ENCODE data around the gene ZNF28. TPM values are rescaled to one million over a fixed set of nuclear protein-coding genes. Genes with fewer than 3 reads are reported as not detected.
"Not testable (repeated sequence)": the region's sequence is repeated elsewhere in the genome, so short reads cannot be mapped to it uniquely, and the experiment has no call there.

Gene ZNF28
- 36.2 and 66.7 TPM in 2 replicates for total RNA-seq (2014; rRNA removed; shearing (Covaris generic); ENCODE audit: low replicate concordance)

DNA sequence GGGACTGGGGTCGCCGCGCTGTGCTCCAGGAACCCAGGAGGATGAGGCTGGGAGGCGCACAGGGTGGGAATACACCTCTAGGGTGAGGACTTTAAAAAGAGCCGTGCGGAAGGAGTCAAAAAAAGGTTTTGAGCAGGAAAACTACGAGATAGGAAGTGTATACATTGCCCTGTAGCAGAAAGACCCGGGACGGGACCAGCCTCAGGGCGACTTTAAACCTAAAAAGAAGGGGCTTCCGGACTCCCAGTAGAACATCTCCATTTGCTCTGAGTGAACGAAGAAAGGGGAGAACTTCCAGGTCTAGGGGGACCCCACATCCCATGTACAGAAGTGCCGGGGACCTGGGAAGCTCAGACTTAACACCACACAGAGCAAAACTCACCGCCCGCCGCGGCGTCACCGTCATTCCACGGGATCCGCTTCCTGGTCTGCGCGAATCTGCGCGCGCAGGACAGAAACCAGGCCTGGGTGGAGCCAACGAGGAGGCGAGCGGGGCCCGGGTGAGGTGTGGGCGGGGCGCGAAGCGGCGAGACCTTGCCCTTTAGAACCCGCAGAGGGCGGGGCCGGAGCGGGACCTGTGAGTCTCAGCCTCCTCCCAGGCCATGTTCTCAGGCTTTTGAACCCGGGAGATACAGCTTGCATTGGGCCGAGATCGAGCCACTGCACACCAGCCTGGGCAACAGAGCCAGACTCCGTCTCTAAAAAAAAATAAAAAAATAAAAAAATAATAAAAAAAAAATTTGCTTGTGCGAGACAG lies at the start of gene ZNF28:
Gene ZNF28 (minus strand): TSS at position 430 of the 757 bp plus-strand sequence. CDS start 3,675 bp downstream, outside the sequence.
- peak; percentile 87 for DNase-seq
- peaks cover 18% of the 10 kb centered on the region for H3K36me3 ChIP-seq (ENCODE audit: insufficient read depth, low read length)
- not testable (repeated sequence) for H4K20me1 ChIP-seq (ENCODE audit: insufficient read depth, low read depth, low read length); H3K27ac ChIP-seq (ENCODE audit: low read length); H3K9me3 ChIP-seq (ENCODE audit: low read length); H3K27me3 ChIP-seq (ENCODE audit: low read length); H3K9me2 ChIP-seq (replicated peaks; ENCODE audit: insufficient read depth, low read length); H3K4me1 ChIP-seq (ENCODE audit: low read length)
- peak within 1 kb of the TSS; percentile 80 for H3K4me2 ChIP-seq (ENCODE audit: low read depth, low read length, poor library complexity, severe bottlenecking)
- H3K9ac ChIP-seq (ENCODE audit: low read length), result peak within 1 kb of the TSS; percentile 75
- H3K4me3 ChIP-seq (ENCODE audit: low read length), result peak within 1 kb of the TSS; percentile 74
- H2AFZ ChIP-seq (ENCODE audit: low read length), result peak within 1 kb of the TSS; percentile 83; the same call in 1 of the 2 replicates
- H3K79me2 ChIP-seq (ENCODE audit: low read length), result peaks cover 33% of the 10 kb centered on the region

DNA sequence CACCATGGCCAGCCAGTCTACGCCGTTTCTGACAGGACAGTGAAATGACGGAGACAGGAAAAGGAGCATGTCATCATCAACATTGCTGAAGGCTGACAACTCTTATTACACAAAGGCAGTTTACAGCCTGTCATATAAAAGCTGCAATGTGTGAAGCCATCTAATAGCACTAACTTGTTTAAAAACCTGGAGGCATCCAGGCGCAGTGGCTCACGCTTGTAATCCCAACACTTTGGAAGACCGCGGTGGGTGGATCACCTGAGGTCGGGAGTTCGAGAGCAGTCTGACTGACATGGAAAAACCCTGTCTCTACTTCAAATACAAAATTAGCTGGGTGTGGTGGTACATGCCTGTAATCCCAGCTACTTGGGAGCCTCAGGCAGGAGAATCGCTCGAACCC lies 46.6 kb upstream of the ZNF28 start:
- H3K4me1 ChIP-seq (ENCODE audit: low read length); H3K4me2 ChIP-seq (ENCODE audit: low read depth, low read length, poor library complexity, severe bottlenecking): not testable (repeated sequence)

DNA sequence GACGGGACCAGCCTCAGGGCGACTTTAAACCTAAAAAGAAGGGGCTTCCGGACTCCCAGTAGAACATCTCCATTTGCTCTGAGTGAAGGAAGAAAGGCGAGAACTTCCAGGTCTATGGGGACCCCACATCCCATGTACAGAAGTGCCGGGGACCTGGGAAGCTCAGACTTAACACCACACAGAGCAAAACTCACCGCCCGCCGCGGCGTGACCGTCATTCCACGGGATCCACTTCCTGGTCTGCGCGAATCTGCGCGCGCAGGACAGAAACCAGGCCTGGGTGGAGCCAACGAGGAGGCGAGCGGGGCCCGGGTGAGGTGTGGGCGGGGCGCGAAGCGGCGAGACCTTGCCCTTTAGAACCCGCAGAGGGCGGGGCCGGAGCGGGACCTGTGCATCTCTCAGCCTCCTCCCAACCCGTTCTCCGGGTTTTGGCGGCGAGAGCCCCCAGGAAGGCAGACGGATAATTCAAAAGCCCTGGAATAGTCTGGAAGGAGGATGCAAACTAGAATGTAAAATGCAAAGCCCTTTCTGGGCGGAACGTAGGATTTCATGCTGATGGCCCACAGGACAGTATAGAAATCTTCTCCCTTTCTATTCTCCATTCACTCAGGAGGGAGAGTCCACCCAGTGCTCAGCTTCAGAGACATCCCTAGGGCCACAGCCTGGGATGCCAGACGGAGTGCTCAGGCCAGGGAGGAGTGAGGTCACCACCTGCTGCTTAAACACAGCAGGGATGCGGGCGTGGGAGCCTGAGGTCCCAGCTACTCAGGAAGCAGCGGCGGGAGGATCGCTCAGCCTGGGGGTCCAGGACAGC lies 36.2 kb upstream of the ZNF28 start, which contains the start of gene ZNF468:
Gene ZNF468 (minus strand): TSS at position 242 of the 814 bp plus-strand sequence. CDS start 3,347 bp downstream, outside the sequence.
- not testable (repeated sequence) for H3K9me2 ChIP-seq (replicated peaks; ENCODE audit: insufficient read depth, low read length); H3K27me3 ChIP-seq (ENCODE audit: low read length); H3K9me3 ChIP-seq (ENCODE audit: low read length); H3K4me1 ChIP-seq (ENCODE audit: low read length); H4K20me1 ChIP-seq (ENCODE audit: insufficient read depth, low read depth, low read length)
- H3K79me2 ChIP-seq (ENCODE audit: low read length), result peaks cover 34% of the 10 kb centered on the region
- H3K4me2 ChIP-seq (ENCODE audit: low read depth, low read length, poor library complexity, severe bottlenecking), result peak within 1 kb of the TSS; percentile 82
- DNase-seq, result peak; percentile 88
- H3K9ac ChIP-seq (ENCODE audit: low read length), result peak within 1 kb of the TSS; percentile 88
- peak within 1 kb of the TSS; percentile 100 for H2AFZ ChIP-seq (ENCODE audit: low read length)
- peaks cover 30% of the 10 kb centered on the region for H3K36me3 ChIP-seq (ENCODE audit: insufficient read depth, low read length)
- H3K27ac ChIP-seq (ENCODE audit: low read length), result peak within 1 kb of the TSS; percentile 27; the same call in 1 of the 2 replicates
- peak within 1 kb of the TSS; percentile 90 for H3K4me3 ChIP-seq (ENCODE audit: low read length)

More for the DNA sequence above, 46.6 kb upstream of the ZNF28 start:
- not testable (repeated sequence) for H3K79me2 ChIP-seq (ENCODE audit: low read length); H3K9ac ChIP-seq (ENCODE audit: low read length); H3K36me3 ChIP-seq (ENCODE audit: insufficient read depth, low read length); DNase-seq; H3K9me2 ChIP-seq (replicated peaks; ENCODE audit: insufficient read depth, low read length); H3K9me3 ChIP-seq (ENCODE audit: low read length); H3K27me3 ChIP-seq (ENCODE audit: low read length); H4K20me1 ChIP-seq (ENCODE audit: insufficient read depth, low read depth, low read length); H3K4me3 ChIP-seq (ENCODE audit: low read length); H3K27ac ChIP-seq (ENCODE audit: low read length); H2AFZ ChIP-seq (ENCODE audit: low read length)

DNA sequence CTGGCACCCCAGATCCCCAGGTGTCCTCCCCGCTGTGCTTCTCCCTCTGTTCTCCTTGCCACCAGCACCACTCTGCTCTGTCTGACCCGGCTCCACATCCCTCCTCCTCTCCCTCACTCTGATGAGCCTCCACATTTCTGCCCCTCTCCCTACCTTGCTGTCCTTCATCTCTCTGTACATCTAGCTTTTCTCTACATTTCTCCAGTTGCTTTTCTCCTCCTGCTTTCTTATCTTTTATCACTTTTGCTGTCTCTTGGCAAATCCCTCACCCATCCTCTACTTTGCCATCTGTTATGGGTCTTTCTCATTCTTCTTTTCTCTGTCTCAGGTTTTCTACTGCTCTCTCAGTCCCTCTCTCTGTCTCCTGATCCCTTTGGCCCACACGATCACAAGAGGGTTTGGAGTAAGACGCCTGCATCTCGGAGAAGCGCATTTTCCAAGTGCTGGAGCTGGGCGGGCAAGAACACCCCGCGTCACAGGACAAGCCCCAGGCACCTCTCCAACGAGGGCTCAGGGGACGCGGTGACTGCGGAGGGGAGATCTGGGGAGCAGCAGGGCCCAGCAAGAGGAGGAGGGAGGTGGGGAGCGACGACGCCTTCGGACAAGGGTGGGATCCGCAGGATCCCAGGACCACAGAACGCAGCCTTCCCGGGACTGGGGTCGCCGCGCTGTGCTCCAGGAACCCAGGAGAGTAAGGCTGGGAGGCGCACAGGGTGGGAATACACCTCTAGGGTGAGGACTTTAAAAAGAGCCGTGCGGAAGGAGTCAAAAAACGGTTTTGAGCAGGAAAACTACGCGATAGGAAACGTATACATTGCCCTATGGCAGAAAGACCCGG lies 35.3 kb upstream of the ZNF28 start:
- peak overlapping the region; percentile 27; the same call in 1 of the 2 replicates for H3K27ac ChIP-seq (ENCODE audit: low read length)
- H2AFZ ChIP-seq (ENCODE audit: low read length), result peak overlapping the region; percentile 60; the same call in 1 of the 2 replicates
- not testable (repeated sequence) for H3K27me3 ChIP-seq (ENCODE audit: low read length); H4K20me1 ChIP-seq (ENCODE audit: insufficient read depth, low read depth, low read length); H3K9me3 ChIP-seq (ENCODE audit: low read length); H3K9me2 ChIP-seq (replicated peaks; ENCODE audit: insufficient read depth, low read length); H3K4me1 ChIP-seq (ENCODE audit: low read length)
- peaks cover 34% of the 10 kb centered on the region for H3K79me2 ChIP-seq (ENCODE audit: low read length)
- DNase-seq, result peak; percentile 54
- H3K4me2 ChIP-seq (ENCODE audit: low read depth, low read length, poor library complexity, severe bottlenecking), result peak overlapping the region; percentile 82
- H3K9ac ChIP-seq (ENCODE audit: low read length), result peak overlapping the region; percentile 88
- peak overlapping the region; percentile 90 for H3K4me3 ChIP-seq (ENCODE audit: low read length)
- H3K36me3 ChIP-seq (ENCODE audit: insufficient read depth, low read length), result peaks cover 37% of the 10 kb centered on the region

DNA sequence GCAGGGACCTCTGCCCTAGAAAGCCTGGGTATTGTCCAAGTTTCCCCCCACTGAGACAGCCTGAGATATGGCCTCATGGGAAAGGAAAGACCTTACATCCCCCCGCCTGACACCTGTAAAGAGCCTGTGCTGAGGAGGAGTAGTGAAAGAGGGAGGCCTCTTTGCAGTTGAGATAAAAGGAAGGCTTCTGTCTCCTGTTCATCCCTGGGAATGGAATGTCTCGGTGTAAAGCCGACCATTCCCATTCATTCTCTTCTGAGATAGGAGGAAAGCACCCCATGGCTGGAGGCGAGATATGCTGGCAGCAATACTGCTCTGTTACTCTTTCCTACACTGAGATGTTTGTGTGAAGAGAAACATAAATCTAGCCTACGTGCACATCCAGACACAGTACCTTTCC lies 25.9 kb upstream of the ZNF28 start:
- not testable (repeated sequence) for H3K27me3 ChIP-seq (ENCODE audit: low read length); H3K4me1 ChIP-seq (ENCODE audit: low read length); H3K4me2 ChIP-seq (ENCODE audit: low read depth, low read length, poor library complexity, severe bottlenecking); H3K79me2 ChIP-seq (ENCODE audit: low read length); H3K27ac ChIP-seq (ENCODE audit: low read length); H2AFZ ChIP-seq (ENCODE audit: low read length); H3K9me2 ChIP-seq (replicated peaks; ENCODE audit: insufficient read depth, low read length); H3K9ac ChIP-seq (ENCODE audit: low read length); H3K4me3 ChIP-seq (ENCODE audit: low read length); H4K20me1 ChIP-seq (ENCODE audit: insufficient read depth, low read depth, low read length); DNase-seq
- peaks cover 46% of the 10 kb centered on the region for H3K9me3 ChIP-seq (ENCODE audit: low read length)
- peaks cover 96% of the 10 kb centered on the region for H3K36me3 ChIP-seq (ENCODE audit: insufficient read depth, low read length)

DNA sequence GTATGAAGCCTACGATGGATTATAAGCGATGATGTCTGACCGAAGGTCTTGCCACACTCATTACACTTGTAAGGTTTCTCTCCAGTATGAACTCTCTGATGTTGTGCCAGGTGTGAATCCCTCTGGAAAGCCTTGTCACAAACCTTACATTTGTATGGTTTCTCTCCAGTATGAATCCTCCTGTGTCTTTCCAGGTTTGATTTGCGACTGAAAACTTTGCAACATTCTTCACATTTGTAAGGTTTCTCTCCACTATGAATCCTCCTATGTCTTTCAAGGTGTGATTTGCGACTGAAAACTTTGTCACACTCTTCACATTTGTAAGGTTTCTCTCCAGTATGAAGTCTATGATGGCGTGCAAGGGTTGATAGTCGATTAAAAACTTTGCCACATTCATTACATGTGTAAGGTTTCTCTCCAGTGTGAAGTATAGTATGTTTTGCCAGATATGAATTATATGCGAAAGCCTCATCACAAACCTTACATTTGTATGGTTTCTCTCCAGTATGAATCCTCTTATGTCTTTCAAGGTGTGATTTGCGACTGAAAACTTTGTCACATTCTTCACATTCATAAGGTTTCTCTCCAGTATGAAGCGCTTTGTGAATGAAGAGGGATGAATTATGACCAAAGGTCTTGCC lies 19.5 kb upstream of the ZNF28 start:
- not testable (repeated sequence) for DNase-seq; H3K27me3 ChIP-seq (ENCODE audit: low read length); H3K27ac ChIP-seq (ENCODE audit: low read length); H3K79me2 ChIP-seq (ENCODE audit: low read length); H3K9me2 ChIP-seq (replicated peaks; ENCODE audit: insufficient read depth, low read length); H3K4me3 ChIP-seq (ENCODE audit: low read length); H3K4me1 ChIP-seq (ENCODE audit: low read length); H3K4me2 ChIP-seq (ENCODE audit: low read depth, low read length, poor library complexity, severe bottlenecking); H2AFZ ChIP-seq (ENCODE audit: low read length); H3K9ac ChIP-seq (ENCODE audit: low read length); H4K20me1 ChIP-seq (ENCODE audit: insufficient read depth, low read depth, low read length)
- peaks cover 92% of the 10 kb centered on the region for H3K36me3 ChIP-seq (ENCODE audit: insufficient read depth, low read length)
- peaks cover 57% of the 10 kb centered on the region for H3K9me3 ChIP-seq (ENCODE audit: low read length)

DNA sequence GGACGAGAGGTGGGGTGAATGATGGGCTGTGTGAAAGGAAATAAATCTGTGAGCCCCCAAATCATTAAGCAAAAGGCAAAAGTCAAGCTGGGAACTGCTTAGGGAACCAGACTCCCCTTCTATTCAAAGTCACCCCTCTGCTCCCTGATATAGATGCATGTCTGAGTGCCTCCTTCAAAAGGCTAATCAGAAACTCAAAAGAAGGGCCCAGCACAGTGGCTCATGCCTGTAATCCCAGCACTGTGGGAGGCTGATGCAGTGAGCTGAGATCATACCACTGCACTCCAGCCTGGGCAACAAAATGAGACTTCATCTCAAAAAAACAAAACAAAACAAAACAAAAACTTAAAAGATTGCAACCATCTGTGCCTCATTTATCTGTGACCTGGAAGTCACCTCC lies 12.9 kb upstream of the ZNF28 start:
- H3K4me2 ChIP-seq (ENCODE audit: low read depth, low read length, poor library complexity, severe bottlenecking); H3K4me3 ChIP-seq (ENCODE audit: low read length); H3K27me3 ChIP-seq (ENCODE audit: low read length); H3K9me2 ChIP-seq (replicated peaks; ENCODE audit: insufficient read depth, low read length); DNase-seq; H3K9ac ChIP-seq (ENCODE audit: low read length); H2AFZ ChIP-seq (ENCODE audit: low read length); H3K79me2 ChIP-seq (ENCODE audit: low read length); H3K27ac ChIP-seq (ENCODE audit: low read length); H4K20me1 ChIP-seq (ENCODE audit: insufficient read depth, low read depth, low read length); H3K4me1 ChIP-seq (ENCODE audit: low read length); H3K9me3 ChIP-seq (ENCODE audit: low read length): not testable (repeated sequence)
- H3K36me3 ChIP-seq (ENCODE audit: insufficient read depth, low read length), result peaks cover 25% of the 10 kb centered on the region
